GM18858 (cell line): ENCODE data around the gene CMTM1.
"Not testable (repeated sequence)": the region's sequence is repeated elsewhere in the genome, so short reads cannot be mapped to it uniquely, and the experiment has no call there.

Experiments
- ATAC-seq: cut with Tn5 transposase; IDR thresholded peaks from one replicate; pipeline ENCODE4 v1.9.1; 2021; ENCODE audit not compliant: unreplicated experiment

The CMTM1 gene

GRCh38 chr16:66610111-66610820 is 44.0 kb downstream of the CMTM1 start:
- no peak for ATAC-seq

- not testable (repeated sequence) for ATAC-seq
These were observed 45.7 kb downstream of the CMTM1 start for GRCh38 chr16:66611911-66612310.

- no peak for ATAC-seq
These were observed 46.2 kb downstream of the CMTM1 start for GRCh38 chr16:66612422-66612821.

- ATAC-seq = no peak
These were observed 48.0 kb downstream of the CMTM1 start for GRCh38 chr16:66614161-66614802.

GRCh38 chr16:66616169-66616568 is 49.9 kb downstream of the CMTM1 start:
- ATAC-seq = no peak

- no peak for ATAC-seq
These were observed 50.4 kb downstream of the CMTM1 start for GRCh38 chr16:66616592-66616991.

- ATAC-seq = no peak
These were observed 50.8 kb downstream of the CMTM1 start for GRCh38 chr16:66617010-66617434.

- no peak for ATAC-seq
These were observed 51.5 kb downstream of the CMTM1 start for GRCh38 chr16:66617728-66618127.

- no peak for ATAC-seq
These were observed 52.5 kb downstream of the CMTM1 start for GRCh38 chr16:66618588-66619375.

- ATAC-seq = no peak
These were observed 53.5 kb downstream of the CMTM1 start for GRCh38 chr16:66619534-66620428.

GRCh38 chr16:66620429-66620795 is 54.2 kb downstream of the CMTM1 start:
- no peak for ATAC-seq

GRCh38 chr16:66621973-66622372 is 55.7 kb downstream of the CMTM1 start:
- no peak for ATAC-seq

GRCh38 chr16:66622863-66623262 is 56.6 kb downstream of the CMTM1 start:
- no peak for ATAC-seq

GRCh38 chr16:66623755-66624154 is 57.5 kb downstream of the CMTM1 start:
- ATAC-seq = no peak

GRCh38 chr16:66627611-66628378 is 61.6 kb downstream of the CMTM1 start:
- not testable (repeated sequence) for ATAC-seq
